MV-4-11 (cell line): ENCODE measurements around the gene LINGO3.

Experiments
- DNase-seq: peaks from one replicate; lab custom pipeline; 2025; lab: John Stamatoyannopoulos, UW

LINGO3 gene

GRCh38 chr19:2326699-2327360 is 18.9 kb upstream of the LINGO3 start:
- no peak for DNase-seq

- DNase-seq: no peak
These were observed 17.5 kb upstream of the LINGO3 start for GRCh38 chr19:2325281-2326046.

GRCh38 chr19:2324220-2324948 is 16.4 kb upstream of the LINGO3 start:
- DNase-seq: no peak

GRCh38 chr19:2323707-2324106 is 15.8 kb upstream of the LINGO3 start:
- DNase-seq: no peak

GRCh38 chr19:2321565-2322283 is 13.8 kb upstream of the LINGO3 start:
- DNase-seq: no peak

- DNase-seq: no peak
These were observed 13.0 kb upstream of the LINGO3 start for GRCh38 chr19:2320939-2321338.

GRCh38 chr19:2320049-2320448 is 12.1 kb upstream of the LINGO3 start:
- DNase-seq: no peak

GRCh38 chr19:2319551-2319950 is 11.6 kb upstream of the LINGO3 start:
- no peak for DNase-seq

- DNase-seq: no peak
These were observed 11.0 kb upstream of the LINGO3 start for GRCh38 chr19:2318923-2319322.

GRCh38 chr19:2317756-2318155 is 9.8 kb upstream of the LINGO3 start:
- DNase-seq: no peak

GRCh38 chr19:2317300-2317699 is 9.3 kb upstream of the LINGO3 start:
- DNase-seq: no peak

- peak; percentile 96 for DNase-seq
These were observed 7.9 kb upstream of the LINGO3 start for GRCh38 chr19:2315818-2316353.

GRCh38 chr19:2315121-2315817 is 7.3 kb upstream of the LINGO3 start:
- no peak for DNase-seq

GRCh38 chr19:2312820-2313501 is 5.0 kb upstream of the LINGO3 start:
- no peak for DNase-seq

- DNase-seq: no peak
These were observed 3.1 kb upstream of the LINGO3 start for GRCh38 chr19:2311093-2311492.

- DNase-seq: no peak
These were observed 1.9 kb upstream of the LINGO3 start for GRCh38 chr19:2309734-2310362.

- no peak for DNase-seq
These were observed 389 bp downstream of the LINGO3 start for GRCh38 chr19:2307518-2308012.

- DNase-seq: no peak
These were observed 983 bp downstream of the LINGO3 start for GRCh38 chr19:2306971-2307370.

- no peak for DNase-seq
These were observed 1.6 kb downstream of the LINGO3 start for GRCh38 chr19:2306281-2306806.
